Thoracic aorta (tissue), 2 donors: ENCODE results near the gene SYNJ1. TPM values are rescaled to one million over a fixed set of nuclear protein-coding genes. Genes with fewer than 3 reads are reported as not detected.

Experiments
- ATAC-seq: fragments of 150-250 bp; one replicate; pipeline ENCODE4 v1.8.0; 2017; ENCODE audit warnings: low read depth; ENCODE audit not compliant: insufficient number of reproducible peaks, low FRiP score
- DNase-seq: peaks from one replicate; pipeline ENCODE4 v3.0.0-alpha.2; 2020; ENCODE audit warnings: low spot score
- H3K27ac ChIP-seq, 2 donors: fragments of 200-600 bp; sonication (generic); 1 replicate in 1 of 2; 2 replicates in 1 of 2; pipeline ENCODE4 v1.5.1; 2016; ENCODE audit warnings: mild to moderate bottlenecking in 2 of 2, moderate library complexity in 2 of 2
- H3K27me3 ChIP-seq: fragments of 200-600 bp; sonication (generic); replicated peaks from 2 replicates; pipeline ENCODE4 v1.6.0; 2016; ENCODE audit warnings: mild to moderate bottlenecking; ENCODE audit not compliant: insufficient read depth
- H3K36me3 ChIP-seq: fragments of 200-600 bp; sonication (generic); one replicate; pipeline ENCODE4 v1.5.1; 2016
- H3K4me1 ChIP-seq, 2 donors: fragments of 200-600 bp; sonication (generic); 1 replicate in 1 of 2; 2 replicates in 1 of 2; pipeline versions ENCODE4 v1.5.1 to v1.6.0; 2016; ENCODE audit warnings: low read depth in 2 of 2, mild to moderate bottlenecking in 1 of 2; ENCODE audit not compliant: control insufficient read depth in 1 of 2
- H3K4me3 ChIP-seq: fragments of 200-600 bp; sonication (generic); 2 replicates; pipeline ENCODE4 v1.5.1; 2016; ENCODE audit warnings: mild to moderate bottlenecking
- H3K9me3 ChIP-seq: fragments of 200-600 bp; sonication (generic); 2 replicates; pipeline ENCODE4 v1.5.1; 2016
- total RNA-seq, 2 donors: library from RNA; depleted of rRNA; stranded (reverse); fragments of >200 nt; gene quantifications; one replicate each; pipeline versions ENCODE4 v1.1.0 to v1.2.3, GENCODE V29; 2016
- TF ChIP-seq, protein P1 (sequence below): fragments of 200-600 bp; sonication (generic); IDR thresholded peaks from one replicate; pipeline ENCODE4 v1.5.1; 2019; ENCODE audit warnings: antibody characterized with exemption

SYNJ1 gene
- total RNA-seq, 2 donors from 2014 or later: 10.6 to 19.4 TPM

DNA sequence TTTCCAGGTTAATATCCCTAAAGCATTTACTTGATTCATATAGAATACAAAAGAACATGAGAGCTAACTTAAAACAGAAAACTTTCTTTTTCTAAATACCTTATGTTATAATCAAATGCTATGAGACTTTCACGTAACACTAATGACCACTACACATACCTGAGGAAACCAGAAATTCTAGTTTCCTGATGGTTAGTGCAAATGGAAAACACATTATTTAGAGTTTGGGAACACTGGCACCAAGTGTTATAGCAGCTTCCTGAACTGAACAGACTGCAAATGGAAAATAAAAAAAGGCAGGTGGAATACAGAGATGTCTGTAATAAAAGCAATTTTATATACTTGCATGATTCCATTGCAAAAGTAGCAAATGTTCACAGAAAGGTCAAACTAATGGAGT, 28.3 kb upstream of the SYNJ1 start:
- ATAC-seq (no peak), DNase-seq (no peak)
- TF ChIP-seq, protein P1, sequence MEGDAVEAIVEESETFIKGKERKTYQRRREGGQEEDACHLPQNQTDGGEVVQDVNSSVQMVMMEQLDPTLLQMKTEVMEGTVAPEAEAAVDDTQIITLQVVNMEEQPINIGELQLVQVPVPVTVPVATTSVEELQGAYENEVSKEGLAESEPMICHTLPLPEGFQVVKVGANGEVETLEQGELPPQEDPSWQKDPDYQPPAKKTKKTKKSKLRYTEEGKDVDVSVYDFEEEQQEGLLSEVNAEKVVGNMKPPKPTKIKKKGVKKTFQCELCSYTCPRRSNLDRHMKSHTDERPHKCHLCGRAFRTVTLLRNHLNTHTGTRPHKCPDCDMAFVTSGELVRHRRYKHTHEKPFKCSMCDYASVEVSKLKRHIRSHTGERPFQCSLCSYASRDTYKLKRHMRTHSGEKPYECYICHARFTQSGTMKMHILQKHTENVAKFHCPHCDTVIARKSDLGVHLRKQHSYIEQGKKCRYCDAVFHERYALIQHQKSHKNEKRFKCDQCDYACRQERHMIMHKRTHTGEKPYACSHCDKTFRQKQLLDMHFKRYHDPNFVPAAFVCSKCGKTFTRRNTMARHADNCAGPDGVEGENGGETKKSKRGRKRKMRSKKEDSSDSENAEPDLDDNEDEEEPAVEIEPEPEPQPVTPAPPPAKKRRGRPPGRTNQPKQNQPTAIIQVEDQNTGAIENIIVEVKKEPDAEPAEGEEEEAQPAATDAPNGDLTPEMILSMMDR: no peak
- no peaks in the 10 kb centered on the region for H3K9me3 ChIP-seq
- no peak overlapping the region for H3K27ac ChIP-seq
- H3K36me3 ChIP-seq: peaks cover 19% of the 10 kb centered on the region
- no peaks in the 10 kb centered on the region for H3K27me3 ChIP-seq
- H3K4me1 ChIP-seq: no peaks in the 10 kb centered on the region
- no peak overlapping the region for H3K4me3 ChIP-seq

DNA sequence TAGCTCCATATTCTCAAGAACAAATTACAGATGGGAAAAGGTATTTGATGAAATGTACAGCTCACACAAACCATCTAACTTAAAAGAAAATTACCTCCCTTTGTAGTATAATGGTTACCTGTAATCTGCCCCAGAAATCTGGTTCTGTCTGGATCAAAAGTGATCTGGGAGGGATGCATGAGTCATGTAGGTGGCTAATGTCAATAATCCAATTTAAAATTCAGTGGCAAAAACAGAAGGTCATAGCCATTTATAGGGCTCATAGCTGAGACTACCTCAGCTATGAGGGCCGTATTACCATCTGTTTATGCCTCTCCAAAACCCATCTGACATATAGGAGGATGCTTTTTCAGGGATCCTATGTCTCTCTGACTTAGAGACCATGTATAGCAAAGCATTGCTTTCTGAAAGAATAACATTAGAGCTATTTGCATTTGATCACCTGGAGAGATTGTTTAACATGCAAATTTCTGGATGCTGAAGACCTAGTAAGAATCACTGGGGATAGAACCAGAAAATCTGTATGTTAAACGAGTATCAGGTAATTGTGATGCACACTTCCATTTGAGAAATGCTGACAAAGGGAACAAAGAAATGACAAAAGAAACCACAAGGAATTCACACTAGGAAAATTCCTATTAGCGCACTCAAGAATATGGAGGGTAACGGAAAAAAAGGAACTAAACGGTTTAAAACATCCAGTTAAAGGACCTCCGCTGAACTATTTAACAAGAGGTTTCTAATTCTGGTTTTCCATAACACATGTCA, 26.2 kb upstream of the SYNJ1 start:
- Histone ChIP-seq H3K9me3 (no peaks in the 10 kb centered on the region), H3K36me3 (peaks cover 25% of the 10 kb centered on the region), H3K27ac (no peak overlapping the region), H3K4me1 (no peaks in the 10 kb centered on the region), H3K27me3 (no peaks in the 10 kb centered on the region), H3K4me3 (no peak overlapping the region)
- DNase-seq (no peak), ATAC-seq (no peak)
- TF ChIP-seq, protein P1: no peak

DNA sequence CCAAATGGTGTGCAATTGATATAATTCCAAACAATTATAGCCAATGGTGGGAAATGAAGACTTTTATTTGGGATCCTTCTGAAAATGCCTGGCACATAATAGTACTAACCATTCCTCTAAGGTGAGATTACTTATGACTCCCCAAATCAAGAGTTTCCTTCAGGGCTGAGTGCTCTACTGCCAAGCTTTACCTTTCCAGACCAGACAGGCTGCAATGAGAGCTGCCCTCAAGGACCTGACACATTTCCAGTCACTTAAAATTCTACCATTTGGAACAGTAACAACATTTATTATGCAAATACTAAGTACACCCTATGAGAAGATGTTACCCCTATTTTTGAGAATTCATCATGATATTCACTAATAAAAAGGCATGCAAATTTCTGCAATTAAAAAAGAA, 22.6 kb upstream of the SYNJ1 start:
- no peak for ATAC-seq
- no peaks in the 10 kb centered on the region for H3K4me1 ChIP-seq
- H3K9me3 ChIP-seq: no peaks in the 10 kb centered on the region

DNA sequence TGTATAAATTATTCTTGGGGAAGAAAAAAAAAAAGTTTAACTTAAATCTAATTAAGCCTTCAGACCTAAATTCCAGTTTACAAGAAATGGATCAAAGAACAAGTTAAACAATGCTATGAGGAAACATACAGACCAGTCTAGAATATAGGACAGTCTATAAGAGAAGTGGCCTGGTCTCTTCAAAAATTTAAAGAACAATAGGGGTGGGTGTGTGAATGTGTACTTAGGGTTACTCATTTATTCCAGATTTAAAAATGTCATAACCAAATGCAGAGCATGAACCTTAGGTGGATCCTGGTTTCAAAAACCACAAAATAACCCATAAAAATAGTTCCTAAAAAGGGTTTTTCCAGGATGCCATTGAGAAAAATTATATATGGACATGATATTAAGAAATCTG, 21.8 kb upstream of the SYNJ1 start:
- TF ChIP-seq, protein P1: no peak
- peaks cover 41% of the 10 kb centered on the region for H3K36me3 ChIP-seq

More for the DNA sequence above, 22.6 kb upstream of the SYNJ1 start:
- no peak overlapping the region for H3K4me3 ChIP-seq
- peaks cover 39% of the 10 kb centered on the region for H3K36me3 ChIP-seq
- no peaks in the 10 kb centered on the region for H3K27me3 ChIP-seq
- no peak overlapping the region for H3K27ac ChIP-seq
- DNase-seq: no peak
- TF ChIP-seq, protein P1: no peak

DNA sequence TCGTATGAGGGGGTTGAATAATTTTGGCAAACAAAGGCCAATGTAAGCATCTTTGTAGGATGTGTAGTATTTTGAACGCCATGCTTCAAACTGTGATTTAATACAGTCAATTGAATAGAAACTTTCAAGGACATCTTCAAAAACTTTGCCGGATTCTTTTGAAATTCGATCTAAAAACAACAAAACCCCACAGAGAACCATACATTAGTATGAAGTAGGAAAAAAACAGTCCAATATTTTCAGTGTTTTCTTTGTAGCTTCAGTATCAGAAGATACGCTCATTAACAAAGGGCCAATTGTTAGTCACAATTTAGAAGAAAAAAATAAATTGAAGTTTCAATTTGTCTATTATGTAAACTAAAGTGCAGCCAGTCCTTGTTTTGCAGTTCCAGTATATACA, 20.7 kb upstream of the SYNJ1 start:
- H3K36me3 ChIP-seq: peaks cover 50% of the 10 kb centered on the region
- DNase-seq (no peak), ATAC-seq (no peak)
- H3K27ac ChIP-seq: no peak overlapping the region
- TF ChIP-seq, protein P1: no peak
- no peaks in the 10 kb centered on the region for H3K4me1 ChIP-seq
- no peaks in the 10 kb centered on the region for H3K9me3 ChIP-seq
- no peak overlapping the region for H3K4me3 ChIP-seq
- H3K27me3 ChIP-seq: no peaks in the 10 kb centered on the region

More for the DNA sequence above, 21.8 kb upstream of the SYNJ1 start:
- DNase-seq (no peak), ATAC-seq (no peak)
- Histone ChIP-seq H3K9me3 (no peaks in the 10 kb centered on the region), H3K4me3 (no peak overlapping the region), H3K27ac (no peak overlapping the region), H3K4me1 (no peaks in the 10 kb centered on the region), H3K27me3 (no peaks in the 10 kb centered on the region)
